GM12891 (cell line): ENCODE measurements around the gene ENTPD8.

Source experiments
- POLR2A ChIP-seq: IDR thresholded peaks from 2 replicates; pipeline ENCODE4 v1.6.1; 2011; ENCODE audit warnings: low read depth, low read length, control low read depth
- POLR2AphosphoS5 ChIP-seq: IDR thresholded peaks from 2 replicates; pipeline ENCODE4 v1.6.1; 2011; ENCODE audit warnings: low read depth, low read length, control low read depth
- TAF1 ChIP-seq: IDR thresholded peaks from 2 replicates; pipeline ENCODE4 v1.6.1; 2011; ENCODE audit warnings: low read depth, low read length, control low read depth

DNA sequence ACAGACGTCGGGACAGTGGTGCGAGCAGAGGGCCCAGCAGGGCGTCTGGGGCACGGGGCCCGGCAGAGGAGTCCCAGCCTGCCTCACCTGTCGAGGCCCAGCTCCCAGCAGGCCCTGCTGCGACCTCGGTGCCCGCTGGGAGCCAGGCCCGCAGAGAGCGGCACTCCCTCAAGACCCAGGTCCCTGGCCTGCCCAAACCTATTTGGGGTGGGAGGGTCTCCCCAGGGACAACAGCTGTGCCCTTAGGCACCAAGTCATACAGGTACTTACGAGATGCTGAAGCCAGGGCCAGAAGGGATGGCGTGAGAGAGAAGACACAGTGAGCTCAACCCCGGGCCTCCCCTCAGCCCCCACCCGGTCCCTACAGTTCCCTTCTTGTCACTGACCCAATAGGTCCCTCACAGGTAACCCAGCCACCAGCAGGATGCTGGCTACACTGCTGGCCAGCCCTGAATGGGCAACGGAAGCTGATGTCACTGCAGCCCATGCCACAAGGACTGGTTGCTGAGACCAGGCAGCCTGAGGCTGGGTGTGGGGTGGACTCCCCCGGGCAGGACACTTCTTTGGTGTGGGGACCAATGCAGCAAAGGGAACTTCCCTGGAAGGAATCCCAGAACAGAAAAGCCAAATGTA is 14.3 kb upstream of the ENTPD8 start:
- TF ChIP-seq POLR2AphosphoS5 (no peak), POLR2A (no peak), TAF1 (no peak)
